Left renal pelvis (tissue), 4 donors: ENCODE results near the gene PARP16. TPM values are rescaled to one million over a fixed set of nuclear protein-coding genes. Genes with fewer than 3 reads are reported as not detected.
A peak's percentile ranks its signal among the peaks of the same experiment; 100 is the strongest.

ENCODE experiments used
- DNase-seq, 4 donors: peaks; one replicate each; pipeline ENCODE4 v3.0.0-alpha.2; 2013; ENCODE audit warnings: low read depth in 4 of 4, low spot score in 3 of 4
- polyA plus RNA-seq, 4 donors: library from polyadenylated mRNA; unstranded; fragments of 120-200 nt; gene quantifications; one replicate each; pipeline ENCODE4 v1.2.1, GENCODE V29; 2013; ENCODE audit not compliant: insufficient read length in 4 of 4

The PARP16 gene
- polyA plus RNA-seq, 4 donors: 17.7 to 24.0 (median 19.4) TPM

- DNase-seq: no peak
Observed at GRCh38 chr15:65285291-65286068, 1.2 kb downstream of the PARP16 start.

GRCh38 chr15:65278480-65278879 is 8.2 kb downstream of the PARP16 start:
- no peak for DNase-seq

GRCh38 chr15:65277015-65277414 is 9.7 kb downstream of the PARP16 start:
- no peak for DNase-seq

- no peak for DNase-seq
Observed at GRCh38 chr15:65275728-65276126, 11.0 kb downstream of the PARP16 start.

GRCh38 chr15:65275104-65275727 is 11.5 kb downstream of the PARP16 start:
- DNase-seq: no peak

DNA sequence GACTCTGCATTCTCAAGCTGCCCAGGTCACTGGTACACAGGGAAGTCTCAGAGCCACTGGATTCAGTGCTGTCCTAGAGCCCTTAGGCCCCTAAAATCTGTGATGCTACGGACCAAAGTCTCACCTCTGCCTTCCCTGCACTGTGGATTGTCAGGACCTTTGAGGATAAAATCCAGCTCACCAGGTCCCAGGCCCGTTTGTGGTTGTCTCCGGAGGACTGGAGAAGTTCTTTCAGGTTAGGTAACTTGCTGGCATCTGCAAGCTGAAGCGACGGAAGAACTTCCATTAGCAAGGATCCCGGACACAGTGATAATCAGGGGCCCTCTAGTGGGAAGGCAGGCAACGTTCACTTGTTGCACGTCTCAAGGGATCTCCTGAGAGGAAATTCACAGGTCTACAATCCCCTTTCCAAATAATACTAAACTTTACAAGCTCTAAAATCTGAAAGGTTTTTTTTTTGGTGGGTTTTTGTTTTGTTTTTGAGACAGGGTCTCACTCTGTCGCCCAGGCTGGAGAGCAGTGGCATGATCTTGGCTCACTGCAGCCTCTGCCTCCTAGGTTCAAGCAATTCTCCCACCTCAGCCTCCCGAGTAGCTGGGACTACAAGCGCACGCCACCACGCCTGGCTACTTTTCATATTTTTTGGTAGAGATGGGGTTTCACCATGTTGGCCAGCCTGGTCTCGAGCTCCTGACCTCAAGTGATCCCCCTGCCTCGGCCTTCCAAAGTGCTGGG is 15.7 kb downstream of the PARP16 start:
- DNase-seq: peak in 1 of 4 donors; percentile 68

DNA sequence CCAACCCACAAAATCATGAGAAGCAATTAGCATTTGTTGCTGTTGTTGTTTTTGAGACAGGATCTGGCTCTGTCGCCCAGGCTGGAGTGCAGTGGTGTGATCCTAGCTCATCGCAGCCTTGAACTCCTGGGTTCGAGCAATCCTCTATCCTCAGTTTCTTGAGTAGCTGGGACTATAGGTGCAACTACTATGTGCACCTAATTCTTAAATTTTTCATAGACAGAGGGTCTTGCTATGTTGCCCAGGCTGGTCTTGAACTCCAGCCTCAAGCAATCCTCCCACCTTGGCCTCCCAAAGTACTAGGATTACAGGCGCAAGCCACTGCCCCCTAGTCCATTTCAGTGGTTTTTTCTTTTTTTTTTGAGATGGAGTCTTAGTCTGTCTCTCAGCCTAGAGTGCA is 18.3 kb downstream of the PARP16 start:
- no peak for DNase-seq

DNA sequence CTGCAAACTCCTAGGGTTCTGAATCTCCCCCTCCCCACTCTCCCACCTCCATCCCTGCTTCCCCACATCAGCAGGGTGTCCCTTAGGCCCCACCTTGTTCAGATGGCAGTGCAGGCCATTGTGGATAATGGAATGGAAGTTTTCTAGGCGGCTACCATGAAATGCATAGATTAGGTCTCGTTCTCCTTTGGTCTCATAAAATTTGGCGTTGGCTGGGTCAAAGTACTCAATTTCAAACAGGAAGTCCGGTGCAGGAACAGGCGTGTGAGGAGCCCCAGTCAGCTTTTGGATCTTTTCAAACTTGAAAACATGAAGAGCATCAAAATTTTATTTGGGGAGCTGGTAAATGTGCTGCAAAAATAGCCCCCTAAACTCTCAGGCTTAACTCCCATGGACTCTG is 20.2 kb downstream of the PARP16 start:
- no peak for DNase-seq

DNA sequence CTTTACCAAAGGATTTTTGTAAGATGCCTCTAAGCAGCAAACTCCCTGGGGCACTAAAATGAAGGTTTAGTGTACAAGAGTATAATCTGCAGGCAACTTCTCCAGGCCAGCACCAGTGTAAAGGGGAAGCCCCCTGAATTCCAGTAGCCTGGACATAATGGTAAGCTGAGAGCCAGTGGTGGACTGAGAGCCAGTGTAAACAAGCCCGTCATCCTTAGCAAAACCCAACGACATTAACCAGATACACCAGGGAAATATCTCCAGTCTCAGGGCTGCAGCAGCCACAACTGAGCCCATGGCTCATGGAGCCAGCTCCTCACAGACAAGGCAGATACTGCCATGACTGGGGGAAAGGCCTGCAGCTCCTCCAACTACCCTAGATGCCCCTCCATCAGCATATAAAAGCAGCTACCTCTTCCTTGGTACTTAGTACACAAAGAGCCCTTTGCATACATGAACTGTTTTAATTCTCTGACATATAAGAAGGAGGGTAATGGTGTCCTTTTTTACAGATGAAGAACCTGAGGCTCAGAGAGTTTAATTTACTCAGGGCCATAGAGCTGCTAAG is 21.7 kb downstream of the PARP16 start:
- no peak for DNase-seq

- DNase-seq: no peak
Observed at GRCh38 chr15:65263313-65263712, 23.4 kb downstream of the PARP16 start.

DNA sequence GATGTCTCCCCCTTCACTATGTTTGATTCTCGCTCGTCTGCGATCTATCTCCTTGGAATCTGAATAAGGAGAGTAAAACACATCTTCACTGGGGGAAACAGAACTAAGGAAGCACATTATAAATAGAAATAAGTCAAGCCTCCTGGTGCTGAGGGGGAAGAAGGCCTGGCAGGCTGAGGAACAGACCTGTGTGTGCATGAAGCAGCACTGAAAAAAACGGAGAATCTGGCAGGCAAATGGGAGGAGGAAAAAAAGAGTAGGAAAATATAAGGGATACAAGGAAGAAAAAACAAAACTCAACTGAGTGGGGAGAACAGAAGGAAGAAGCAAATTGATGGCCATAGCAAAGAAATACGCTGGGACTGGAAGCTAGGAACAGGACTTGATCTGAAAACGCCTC is 25.7 kb downstream of the PARP16 start:
- no peak for DNase-seq

GRCh38 chr15:65259367-65259797 is 27.3 kb downstream of the PARP16 start:
- no peak for DNase-seq

GRCh38 chr15:65258375-65259262 is 28.1 kb downstream of the PARP16 start:
- no peak for DNase-seq

DNA sequence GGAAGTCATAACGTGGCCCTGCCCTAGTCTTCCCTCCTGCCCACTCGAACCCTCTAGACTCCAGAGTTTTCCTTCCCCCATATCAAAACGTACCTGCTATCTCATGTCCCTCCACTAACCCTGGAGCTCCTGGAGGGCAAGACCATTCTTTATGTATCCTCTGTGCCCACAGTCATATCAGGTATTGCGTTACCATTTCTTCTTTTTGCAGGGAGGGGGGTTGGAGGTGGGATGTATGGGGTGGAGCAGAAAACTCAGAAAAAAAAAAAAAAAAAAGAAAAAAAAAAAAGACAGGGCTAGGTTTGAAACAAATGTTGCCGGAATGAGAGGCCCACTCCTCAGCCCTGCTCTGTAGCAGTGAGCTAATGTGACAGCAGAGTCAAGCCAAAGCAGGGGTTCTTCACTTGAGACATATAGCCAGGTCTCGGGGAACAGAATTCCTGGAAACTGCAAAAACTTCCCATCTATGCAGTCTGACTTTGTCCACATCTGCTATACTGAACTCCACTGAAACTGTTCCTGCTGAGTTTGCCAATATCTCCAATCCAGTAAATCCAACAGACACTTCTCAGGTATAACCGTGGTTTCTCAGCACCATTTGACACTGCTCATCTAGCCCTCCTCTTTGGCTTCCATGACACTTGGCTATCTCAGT is 31.1 kb downstream of the PARP16 start:
- no peak for DNase-seq

DNA sequence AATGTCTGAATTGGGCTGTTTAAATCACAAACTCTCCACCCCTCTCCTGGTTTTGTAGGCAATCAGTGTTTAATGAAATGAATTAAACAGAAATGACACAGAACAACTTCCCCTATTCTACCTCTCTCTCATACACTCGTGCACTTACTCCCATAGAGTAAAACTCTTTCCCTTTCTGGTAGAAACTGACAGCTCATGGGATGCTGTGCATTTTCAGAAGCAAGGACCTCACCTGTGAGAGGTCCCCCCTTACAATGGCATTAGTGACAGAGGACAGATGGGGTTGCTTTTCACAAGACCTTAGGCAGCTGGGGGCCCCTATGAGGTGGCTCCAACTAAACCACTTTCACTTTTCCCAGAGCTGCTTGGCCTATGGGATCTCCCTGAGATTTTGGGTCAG is 31.9 kb downstream of the PARP16 start:
- DNase-seq: no peak

DNA sequence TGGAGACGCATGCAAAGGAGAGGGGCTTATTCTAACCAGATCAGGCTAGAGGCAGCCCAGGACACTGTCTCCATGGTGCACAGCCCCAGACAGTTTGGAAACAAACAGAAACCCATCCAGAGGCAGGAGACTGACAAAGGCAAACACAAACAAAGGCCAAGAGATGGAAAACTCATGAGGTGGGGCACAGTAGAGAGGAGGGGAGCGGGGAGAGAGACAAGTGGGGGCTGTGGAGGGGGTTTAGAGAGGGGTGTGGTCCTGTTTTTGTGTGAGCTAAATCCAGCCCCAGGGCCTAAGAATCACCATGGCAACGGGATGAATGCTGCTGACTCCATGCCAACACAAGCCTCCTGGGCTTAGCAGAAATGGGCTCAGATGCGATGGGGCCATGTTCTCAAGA is 32.3 kb downstream of the PARP16 start:
- DNase-seq: no peak

DNA sequence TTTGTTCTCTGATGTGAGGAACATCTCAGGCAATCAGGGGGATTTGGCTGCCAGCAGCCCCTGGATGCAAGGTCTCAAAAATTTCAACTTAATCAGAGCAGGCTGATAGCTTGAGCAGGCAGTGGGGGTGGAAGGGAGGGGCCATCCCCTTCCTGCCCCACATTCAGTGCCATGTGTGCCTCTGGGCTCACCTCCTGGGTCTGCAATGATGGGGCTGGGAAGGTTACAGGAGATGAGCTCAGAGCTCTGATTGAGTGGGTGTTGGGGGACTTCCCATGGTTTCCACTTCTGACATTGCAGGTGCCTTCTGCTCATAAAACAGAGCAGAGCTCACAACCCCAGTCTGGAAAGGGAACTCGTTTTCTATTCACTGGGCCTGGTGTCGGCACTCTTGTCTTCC is 37.0 kb downstream of the PARP16 start:
- no peak for DNase-seq

- DNase-seq: no peak
Observed at GRCh38 chr15:65248511-65249255, 38.0 kb downstream of the PARP16 start.

DNA sequence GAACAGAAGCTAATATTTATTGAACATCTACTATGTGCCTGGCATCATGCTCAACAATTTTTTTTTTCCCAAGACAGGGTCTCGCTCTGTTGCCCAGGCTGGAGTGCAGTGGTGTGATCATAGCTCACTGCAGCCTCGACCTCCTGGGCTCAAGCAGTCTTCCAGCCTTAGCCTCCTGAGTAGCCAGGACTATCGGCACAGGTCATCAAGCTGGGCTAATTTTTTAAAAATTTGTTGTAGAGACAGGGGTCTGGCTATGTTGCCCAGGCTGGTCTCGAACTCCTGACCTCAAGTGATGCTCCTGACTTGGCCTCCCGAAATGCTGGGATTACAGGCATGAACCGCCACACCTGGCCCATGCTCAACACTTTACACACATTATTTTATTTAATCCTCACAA is 39.7 kb downstream of the PARP16 start:
- DNase-seq: no peak
